ENCODE data around the gene SLC25A48.
"Not testable (repeated sequence)": the region's sequence is repeated elsewhere in the genome, so short reads cannot be mapped to it uniquely, and the experiment has no call there.

SLC25A48 gene

GRCh38 chr5:135851186-135851914 is 16.9 kb downstream of the SLC25A48 start:
- no peak overlapping the region for H3K27ac ChIP-seq
- no peak for DNase-seq (ENCODE audit: low spot score)
- POLR2A ChIA-PET (ENCODE audit: low non-redundant PET) = no interaction called here
- TF ChIP-seq CTCF (conservative IDR thresholded peaks at IDR 0.05; ENCODE audit: low read depth) = no peak
- CTCF ChIA-PET = no interaction called here

DNA sequence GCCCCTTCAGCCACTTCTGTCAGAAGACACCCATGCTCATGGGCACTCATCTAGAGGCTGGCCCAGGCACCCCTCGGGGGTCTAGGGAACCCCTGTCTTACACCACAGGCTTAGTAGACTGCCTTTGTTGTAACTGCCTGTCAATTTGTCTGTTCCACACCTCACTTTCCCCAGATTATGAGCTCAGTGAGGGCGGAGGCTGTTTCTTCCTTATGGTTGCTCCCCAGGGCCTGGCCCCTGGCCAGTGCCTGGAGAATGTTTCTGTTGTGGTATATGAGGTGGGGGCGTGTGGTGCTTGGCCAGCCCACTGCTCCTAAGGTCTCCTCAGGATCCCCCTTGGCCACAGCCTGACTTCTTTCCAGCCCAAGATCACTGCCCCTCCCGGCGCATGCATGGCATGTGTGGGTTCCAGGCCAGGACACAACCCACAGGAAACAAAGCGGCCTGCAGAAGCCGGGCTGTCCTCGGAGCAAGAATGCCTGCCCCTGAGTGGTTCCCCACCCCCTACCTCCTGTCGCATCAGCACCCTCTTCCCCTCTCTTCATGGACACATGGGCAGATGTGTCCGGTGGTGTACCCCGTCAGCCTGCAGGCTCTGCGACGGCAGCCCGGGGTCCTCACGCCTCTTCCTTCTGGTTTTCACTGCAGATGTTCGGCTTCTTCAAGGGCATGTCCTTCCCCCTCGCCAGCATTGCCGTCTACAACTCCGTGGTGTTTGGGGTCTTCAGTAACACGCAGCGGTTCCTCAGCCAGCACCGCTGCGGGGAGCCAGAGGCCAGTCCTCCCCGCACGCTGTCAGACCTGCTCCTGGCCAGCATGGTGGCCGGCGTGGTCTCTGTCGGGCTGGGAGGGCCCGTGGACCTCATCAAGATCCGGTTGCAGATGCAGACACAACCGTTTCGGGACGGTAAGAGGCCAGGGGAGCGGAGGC is 17.7 kb downstream of the SLC25A48 start:
- POLR2A ChIA-PET (ENCODE audit: low non-redundant PET) = no interaction called here

GRCh38 chr5:135857630-135858311 is 23.3 kb downstream of the SLC25A48 start:
- H3K27ac ChIP-seq = no peak overlapping the region
- ChIA-PET POLR2A (ENCODE audit: low non-redundant PET) (no interaction called here), CTCF (no interaction called here)
- no peak for TF ChIP-seq CTCF (conservative IDR thresholded peaks at IDR 0.05; ENCODE audit: low read depth)
- DNase-seq (ENCODE audit: low spot score) = no peak

More for the DNA sequence above, 17.7 kb downstream of the SLC25A48 start:
- no peak for TF ChIP-seq CTCF (conservative IDR thresholded peaks at IDR 0.05; ENCODE audit: low read depth)
- H3K27ac ChIP-seq = no peak overlapping the region
- CTCF ChIA-PET = no interaction called here
- DNase-seq (ENCODE audit: low spot score) = no peak

GRCh38 chr5:135859186-135859585 is 24.7 kb downstream of the SLC25A48 start:
- H3K27ac ChIP-seq; CTCF ChIA-PET; POLR2A ChIA-PET (ENCODE audit: low non-redundant PET); DNase-seq (ENCODE audit: low spot score): not testable (repeated sequence)

GRCh38 chr5:135859641-135860040 is 25.2 kb downstream of the SLC25A48 start:
- CTCF ChIA-PET = no interaction called here
- H3K27ac ChIP-seq = no peak overlapping the region
- DNase-seq (ENCODE audit: low spot score) = no peak
- no peak for TF ChIP-seq CTCF (conservative IDR thresholded peaks at IDR 0.05; ENCODE audit: low read depth)
- POLR2A ChIA-PET (ENCODE audit: low non-redundant PET) = no interaction called here

DNA sequence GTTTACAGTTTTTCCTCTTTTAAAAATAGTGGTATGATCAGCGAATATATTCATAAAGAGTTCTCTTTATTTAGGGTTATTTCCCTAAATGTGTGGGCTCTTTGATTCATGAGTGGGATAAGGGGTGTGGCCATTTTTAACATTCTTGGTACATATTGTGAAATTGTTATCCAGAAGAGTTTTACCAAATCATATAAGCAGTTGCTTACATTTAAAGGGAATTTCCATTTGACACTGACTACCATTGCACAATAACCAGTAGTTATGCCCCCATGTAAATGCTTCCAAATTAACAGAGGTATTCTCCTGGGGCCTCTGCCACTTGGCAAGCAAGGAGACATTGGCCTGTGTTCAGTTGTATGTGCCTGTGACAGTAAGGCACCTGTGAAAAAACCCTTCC is 27.2 kb downstream of the SLC25A48 start:
- TF ChIP-seq CTCF (conservative IDR thresholded peaks at IDR 0.05; ENCODE audit: low read depth) = no peak
- ChIA-PET POLR2A (ENCODE audit: low non-redundant PET) (no interaction called here), CTCF (no interaction called here)
- no peak overlapping the region for H3K27ac ChIP-seq
- DNase-seq (ENCODE audit: low spot score) = no peak
